Heart left ventricle (tissue), 13 donors: ENCODE measurements around the gene CCBE1.

ENCODE experiments used
- POLR2A ChIP-seq, 2 donors: fragments of 450-650 bp; IDR thresholded peaks; one replicate each; pipeline ENCODE4 v1.6.1; 2017; ENCODE audit warnings: antibody characterized with exemption in 2 of 2, mild to moderate bottlenecking in 2 of 2, moderate library complexity in 2 of 2
- TF ChIP-seq, protein P1 (sequence below), 12 donors: fragments of 200-600 bp; sonication (generic) in 4 of 12; IDR thresholded peaks; one replicate each; pipeline versions ENCODE4 v1.5.0 to v1.8.0; 2018 to 2022; ENCODE audit warnings: antibody characterized with exemption in 12 of 12, mild to moderate bottlenecking in 5 of 12
- donor health status: ischemic (EF 13 %, LVEDD 7.1; RV severe dilation, severe dysfunction).
- donor health status: DM: no; HTN: yes; CAD: no.
- donor health status: DM: no; HTN: no; CAD: no.
- donor health status: ischemic (EF 25% LVEDD 6.9; RV normal size, moderate dysfunction).
- donor health status: ischemic (EF 25% LVEDD 5.7; RV mildly dilated, moderate dysfunction).
- donor health status: ischemic (EF 35%, LVEDD 5.7; RV mildly dilated, moderate dysfunction).
- donor health status: nonischemic (EF 11% LVEDD 7.7; RV severe dilation, severe dysfunction).
- donor health status: DM: yes; HTN: yes; CAD: no.
- donor health status: PGD.
- donor health status: ischemic (EF 29% LVEDD 5.4; RV normal size, mild dysfunction).
- donor health status: nonischemic (EF 23%, LVEDD 6.1; RV moderate dilation, normal function).

- TF ChIP-seq, protein P1, sequence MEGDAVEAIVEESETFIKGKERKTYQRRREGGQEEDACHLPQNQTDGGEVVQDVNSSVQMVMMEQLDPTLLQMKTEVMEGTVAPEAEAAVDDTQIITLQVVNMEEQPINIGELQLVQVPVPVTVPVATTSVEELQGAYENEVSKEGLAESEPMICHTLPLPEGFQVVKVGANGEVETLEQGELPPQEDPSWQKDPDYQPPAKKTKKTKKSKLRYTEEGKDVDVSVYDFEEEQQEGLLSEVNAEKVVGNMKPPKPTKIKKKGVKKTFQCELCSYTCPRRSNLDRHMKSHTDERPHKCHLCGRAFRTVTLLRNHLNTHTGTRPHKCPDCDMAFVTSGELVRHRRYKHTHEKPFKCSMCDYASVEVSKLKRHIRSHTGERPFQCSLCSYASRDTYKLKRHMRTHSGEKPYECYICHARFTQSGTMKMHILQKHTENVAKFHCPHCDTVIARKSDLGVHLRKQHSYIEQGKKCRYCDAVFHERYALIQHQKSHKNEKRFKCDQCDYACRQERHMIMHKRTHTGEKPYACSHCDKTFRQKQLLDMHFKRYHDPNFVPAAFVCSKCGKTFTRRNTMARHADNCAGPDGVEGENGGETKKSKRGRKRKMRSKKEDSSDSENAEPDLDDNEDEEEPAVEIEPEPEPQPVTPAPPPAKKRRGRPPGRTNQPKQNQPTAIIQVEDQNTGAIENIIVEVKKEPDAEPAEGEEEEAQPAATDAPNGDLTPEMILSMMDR (IDR thresholded peaks at IDR 0.05): no peak
- no peak for TF ChIP-seq POLR2A (IDR thresholded peaks at IDR 0.05)
Observed at GRCh38 chr18:59657012-59657411, 40.2 kb downstream of the CCBE1 start.
